GM19238 (cell line): ENCODE results near the gene FOXP1.

Experiments
- DNase-seq: peaks from one replicate; pipeline ENCODE4 v3.0.0; 2011; ENCODE audit warnings: low spot score; ENCODE audit not compliant: insufficient read length

Gene FOXP1

DNA sequence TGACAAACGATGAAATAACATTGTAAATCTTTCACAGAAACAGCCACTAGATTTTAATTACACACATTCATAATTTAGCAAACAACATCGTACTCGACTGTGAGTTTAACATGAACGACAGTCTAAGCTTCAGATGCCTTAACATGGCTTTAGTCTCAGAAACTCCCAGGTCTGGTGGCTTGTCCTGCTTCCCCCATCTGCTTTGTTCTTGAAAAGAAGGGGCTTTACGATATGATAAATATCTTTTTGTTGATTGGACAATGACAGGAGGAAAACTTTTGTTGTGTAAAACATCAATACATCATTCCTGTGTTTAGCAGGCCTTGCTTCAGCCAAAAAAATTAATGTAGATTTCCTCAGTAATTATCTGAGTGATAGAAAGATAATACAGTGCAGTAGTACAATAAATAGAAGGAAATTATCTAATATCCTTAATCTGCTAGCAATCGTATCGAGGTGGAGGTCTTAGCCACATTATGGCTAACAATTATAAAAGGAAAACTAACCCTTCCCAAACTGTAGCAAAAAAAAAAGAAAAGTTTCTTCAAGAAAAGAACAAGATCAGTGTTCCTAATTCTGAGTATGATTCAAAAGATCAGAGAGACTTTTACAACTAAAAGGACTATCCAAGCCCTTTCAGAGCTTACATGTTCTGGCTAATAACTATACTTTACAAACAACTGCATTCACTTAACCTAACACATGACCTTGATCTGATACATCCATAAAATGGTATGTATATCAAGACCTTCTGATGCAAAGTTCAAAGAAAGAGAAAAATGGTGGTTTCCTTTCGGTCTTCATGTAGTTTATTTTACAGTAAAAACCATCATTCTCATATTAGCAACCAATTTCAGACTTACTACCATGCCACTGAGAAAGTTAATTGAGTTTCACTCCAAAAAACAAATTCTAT lies 535.7 kb downstream of the FOXP1 start:
- no peak for DNase-seq

DNA sequence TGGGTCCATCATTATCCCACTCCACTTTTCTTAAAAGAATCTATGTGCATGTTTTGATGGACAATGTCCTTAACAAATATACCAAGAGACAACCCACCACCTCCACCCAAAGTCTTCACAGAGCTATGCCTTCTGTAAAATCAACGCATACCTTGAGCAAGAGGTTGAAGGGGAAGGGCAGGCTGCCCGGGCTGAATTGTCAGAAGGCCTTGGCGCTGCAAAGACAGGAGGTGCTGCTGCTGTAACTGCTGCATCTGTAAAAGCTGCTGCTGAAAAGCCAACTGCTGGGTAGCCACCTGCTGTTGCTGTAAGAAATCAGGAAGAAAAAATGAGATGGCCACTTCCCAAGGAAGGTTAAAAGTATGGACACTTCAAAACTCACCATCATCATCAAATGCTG lies 536.7 kb downstream of the FOXP1 start:
- DNase-seq, result no peak

DNA sequence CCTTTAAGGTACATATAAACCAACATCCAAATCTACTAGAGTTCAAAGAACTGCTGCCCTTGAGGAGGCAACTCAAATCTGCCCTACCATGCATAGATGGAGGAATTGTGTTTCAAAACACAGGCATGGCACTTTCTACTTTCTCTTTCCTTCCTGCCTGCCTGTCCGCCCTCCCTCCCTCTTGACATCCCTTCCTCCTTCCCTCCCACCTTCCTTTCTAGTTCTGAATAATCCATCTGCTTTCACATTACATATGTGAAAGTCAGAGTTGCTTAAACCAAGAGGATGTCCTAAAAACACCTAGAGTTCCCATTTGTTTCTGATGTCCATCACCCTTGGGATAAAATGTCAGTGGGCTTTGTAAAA lies 537.6 kb downstream of the FOXP1 start:
- DNase-seq, result no peak

DNA sequence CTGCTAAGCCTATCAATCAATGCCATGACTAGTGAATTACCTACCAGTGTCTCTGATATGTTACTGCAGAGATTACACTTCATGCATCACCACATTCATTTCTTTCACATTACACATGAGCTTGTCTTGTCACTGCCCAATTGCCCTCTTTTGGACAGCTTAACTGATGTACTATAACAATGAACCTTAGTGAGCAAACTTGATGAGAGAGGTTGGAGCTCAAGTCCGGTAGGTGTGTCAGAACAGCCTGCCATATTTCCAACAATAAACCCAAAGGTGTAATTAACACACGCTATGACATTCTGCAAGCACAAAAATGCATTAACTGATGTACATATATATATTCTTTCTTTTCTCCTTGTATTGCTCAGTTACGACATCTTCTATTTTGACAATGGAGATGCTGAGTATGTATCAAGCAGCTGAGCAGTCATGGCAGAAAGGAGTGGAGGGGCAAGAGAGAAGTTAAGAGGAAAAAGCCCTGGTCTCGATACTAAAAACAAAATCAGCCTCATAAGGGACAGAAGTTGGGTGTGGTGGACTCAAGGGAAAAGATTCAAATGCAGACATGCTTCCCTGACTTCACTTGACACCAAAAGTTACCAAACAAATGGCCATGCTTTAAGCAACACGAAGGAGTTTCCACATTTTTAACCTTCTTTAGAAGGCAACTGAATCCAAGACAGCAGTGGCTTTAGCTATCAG lies 538.2 kb downstream of the FOXP1 start:
- no peak for DNase-seq

DNA sequence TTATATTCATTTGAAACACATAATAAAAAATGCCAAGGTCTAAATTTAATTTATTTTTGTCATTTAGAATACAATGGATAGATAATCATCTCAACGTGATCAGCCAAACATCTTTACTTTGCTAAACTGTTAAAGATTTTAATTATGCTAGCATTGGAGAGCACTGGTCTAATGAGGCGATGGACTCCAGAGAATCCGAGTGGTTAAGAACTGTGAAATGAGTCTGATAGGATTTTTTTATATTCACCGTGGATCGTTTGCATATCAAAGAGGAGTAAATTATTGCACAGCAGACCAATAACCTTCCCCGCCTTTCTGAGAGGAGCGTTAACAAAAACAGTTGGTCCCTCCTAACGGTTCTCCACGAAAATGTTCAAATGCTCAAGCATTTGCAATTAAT lies 540.8 kb downstream of the FOXP1 start:
- DNase-seq, result no peak

DNA sequence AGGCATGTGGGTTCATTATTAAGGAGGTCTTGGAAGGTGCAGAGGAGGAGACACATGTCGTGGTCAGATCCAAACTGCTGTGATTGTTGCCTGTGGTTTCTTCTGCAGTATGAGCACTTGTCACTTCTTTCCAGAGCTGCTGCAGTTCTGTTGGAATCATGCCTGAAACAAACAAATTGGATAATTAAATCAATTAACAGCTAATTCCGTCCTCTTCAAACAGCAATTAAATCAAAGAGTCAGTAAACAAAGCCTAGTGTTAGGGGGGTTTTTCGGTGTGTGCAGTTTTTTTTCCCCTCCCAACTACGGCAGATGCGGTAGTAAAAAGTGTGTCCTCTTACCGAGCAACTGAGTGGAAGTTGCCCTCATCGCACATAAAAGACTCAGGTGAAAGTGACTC lies 542.2 kb downstream of the FOXP1 start:
- DNase-seq, result no peak

DNA sequence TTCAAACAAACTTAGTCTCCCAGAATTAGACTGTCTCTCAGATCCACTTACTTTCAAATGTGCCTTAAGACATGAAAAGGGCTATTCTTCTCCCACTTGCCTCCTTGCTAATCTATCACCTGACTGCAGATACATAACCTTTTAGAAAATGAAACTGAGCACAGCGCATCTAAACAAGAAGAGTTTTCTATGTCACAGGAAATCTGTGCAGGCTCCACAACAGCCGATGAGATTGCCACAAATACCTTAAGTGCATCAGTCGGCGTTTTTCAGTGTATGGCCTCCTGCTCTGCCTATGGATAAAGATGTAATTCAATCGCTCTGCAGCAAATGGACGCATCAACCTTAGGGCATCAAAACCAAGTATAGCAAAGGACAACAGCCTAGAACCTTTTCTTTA lies 544.2 kb downstream of the FOXP1 start:
- no peak for DNase-seq

DNA sequence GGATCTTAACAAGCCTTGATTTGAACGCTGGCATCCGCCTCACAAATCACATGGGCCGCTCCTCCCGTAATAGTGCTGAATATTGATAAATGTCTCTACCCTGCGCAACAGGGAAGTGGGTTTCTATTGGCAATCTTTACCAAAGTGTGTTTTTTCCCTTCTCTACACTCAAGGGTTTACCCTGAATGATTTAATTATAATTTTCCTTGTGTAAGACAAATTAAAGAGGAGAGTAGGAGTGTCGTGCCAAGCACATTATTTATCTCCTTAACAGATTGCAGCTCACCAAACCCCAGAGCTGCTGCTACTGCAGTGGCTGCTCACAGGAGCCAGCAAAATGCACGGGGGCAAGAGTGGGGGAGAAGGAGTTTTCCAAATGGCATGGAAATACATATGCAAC lies 545.8 kb downstream of the FOXP1 start:
- DNase-seq, result no peak

DNA sequence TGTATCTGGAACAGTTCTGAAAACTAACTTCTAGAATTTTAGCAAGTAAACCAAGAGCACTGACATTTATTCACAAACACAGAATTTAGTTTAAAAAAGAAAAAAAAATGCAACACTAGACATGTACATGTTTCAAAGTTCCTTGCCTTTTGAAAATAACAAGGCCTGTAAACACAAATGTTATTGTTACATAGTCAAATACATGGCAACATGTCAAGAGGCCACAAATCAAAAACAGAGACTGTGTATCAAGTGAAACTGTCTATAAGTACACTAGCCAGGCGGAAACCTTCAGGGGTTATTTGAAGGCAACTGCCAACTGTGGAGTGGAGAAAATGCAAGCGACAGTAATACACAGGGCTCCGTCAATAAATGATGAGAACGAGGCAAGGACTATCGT lies 547.6 kb downstream of the FOXP1 start:
- DNase-seq, result no peak

DNA sequence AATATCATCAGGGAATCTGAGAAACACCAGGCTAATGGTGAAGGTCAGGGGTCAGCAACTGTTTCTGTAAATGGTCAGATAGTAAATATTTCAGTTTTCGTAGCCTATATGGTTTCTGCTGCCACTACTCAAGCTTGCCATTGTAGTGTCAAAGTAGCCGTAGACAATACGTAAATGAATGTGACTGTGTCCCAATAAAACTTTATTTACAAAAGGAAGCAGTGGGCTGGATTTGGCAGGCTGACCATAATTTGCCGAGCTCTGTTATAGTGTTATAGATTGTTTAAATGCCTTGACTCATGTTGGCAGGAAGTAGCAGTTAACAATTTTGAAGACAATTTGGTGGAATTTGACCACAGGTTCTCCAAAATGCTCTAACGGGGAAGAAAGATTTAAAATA lies 548.2 kb downstream of the FOXP1 start:
- no peak for DNase-seq

DNA sequence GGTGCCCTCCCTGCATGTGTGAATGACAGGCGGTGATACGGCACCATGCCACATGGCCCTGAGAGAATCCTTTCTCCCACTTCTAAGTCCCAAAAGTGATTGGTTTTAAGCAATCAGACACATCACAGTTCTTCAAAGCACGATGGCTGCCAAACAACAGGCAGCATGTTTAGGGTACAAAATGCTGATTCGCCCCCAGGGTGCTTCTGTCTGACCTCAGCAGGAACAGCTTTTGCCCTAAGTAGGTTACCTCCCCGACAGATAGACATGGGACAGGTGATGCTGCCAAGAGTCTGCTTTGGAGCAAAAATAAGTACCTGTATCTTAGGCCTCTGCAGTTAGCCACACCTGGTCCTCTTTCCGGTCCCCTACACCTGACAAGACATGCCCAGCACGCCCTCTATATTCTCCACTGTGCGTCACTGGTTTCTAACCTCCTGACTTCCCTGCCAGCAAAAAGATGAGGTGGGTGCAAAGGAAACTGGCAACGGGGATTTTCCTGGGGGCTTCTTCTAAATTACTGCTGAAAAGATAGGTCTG lies 549.8 kb downstream of the FOXP1 start:
- DNase-seq, result no peak

DNA sequence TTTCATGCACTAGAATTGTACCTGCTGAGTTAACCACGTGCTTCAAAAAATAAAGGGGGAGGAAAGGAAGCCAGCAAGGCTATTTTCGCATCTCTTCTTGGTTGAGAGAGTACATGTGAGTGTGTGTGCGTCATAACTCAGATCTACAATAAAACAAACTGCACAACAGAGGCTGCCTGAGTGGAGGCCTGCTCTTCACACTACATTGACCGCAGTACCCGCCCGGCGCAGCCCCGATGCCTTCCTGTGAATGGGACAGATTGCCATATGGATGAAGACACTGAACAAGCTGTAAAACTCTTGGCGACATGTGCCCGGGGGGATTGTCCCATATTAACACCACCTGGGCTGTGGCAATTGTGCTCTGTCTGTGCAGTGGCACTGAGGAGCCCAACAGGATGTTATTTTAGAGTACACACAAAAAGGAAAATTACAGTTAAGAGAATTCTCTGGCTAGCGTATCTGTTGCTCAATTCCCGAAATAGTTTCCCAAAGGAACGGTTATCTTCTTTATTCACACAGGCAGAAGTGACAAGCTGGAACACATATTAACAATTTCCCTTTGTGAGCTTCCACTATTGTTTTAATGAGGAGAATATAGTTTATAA lies 551.5 kb downstream of the FOXP1 start:
- no peak for DNase-seq

DNA sequence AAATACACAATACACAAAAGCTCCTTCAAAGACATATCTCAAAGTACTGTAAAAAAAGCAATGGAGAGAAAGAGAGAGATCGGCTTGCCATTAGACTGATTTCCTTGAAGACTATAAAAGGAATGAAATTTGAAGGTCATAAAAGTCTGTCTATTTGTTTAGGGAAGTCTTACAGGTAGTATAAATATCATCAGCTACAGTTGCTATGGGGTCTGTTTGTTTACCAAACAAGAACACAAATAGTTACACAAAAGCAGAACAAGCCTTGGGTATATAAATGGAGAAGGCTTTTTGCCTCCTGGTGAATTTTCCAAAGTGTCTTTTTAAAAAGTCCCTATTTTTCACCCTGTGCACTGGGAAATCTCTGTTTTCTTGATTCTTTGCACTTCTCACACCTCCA lies 552.3 kb downstream of the FOXP1 start:
- no peak for DNase-seq

DNA sequence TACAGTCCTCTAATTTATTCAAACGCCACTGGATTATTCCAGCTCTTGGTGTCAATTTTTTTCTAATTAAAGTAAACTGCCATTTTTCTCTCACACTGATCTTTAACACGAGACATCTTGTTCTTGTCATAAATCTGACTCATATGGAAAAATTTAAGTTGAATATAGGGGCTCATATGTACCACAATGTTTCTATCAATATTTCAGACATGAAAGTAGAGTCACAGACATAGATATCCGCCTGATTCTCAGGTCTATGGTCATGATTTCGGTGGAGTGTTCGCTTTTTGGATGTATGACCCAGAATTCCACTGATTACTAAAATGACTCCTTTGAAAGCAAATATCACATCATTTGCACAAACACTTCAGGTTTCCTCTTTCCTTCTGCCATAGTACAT lies 552.8 kb downstream of the FOXP1 start:
- no peak for DNase-seq

DNA sequence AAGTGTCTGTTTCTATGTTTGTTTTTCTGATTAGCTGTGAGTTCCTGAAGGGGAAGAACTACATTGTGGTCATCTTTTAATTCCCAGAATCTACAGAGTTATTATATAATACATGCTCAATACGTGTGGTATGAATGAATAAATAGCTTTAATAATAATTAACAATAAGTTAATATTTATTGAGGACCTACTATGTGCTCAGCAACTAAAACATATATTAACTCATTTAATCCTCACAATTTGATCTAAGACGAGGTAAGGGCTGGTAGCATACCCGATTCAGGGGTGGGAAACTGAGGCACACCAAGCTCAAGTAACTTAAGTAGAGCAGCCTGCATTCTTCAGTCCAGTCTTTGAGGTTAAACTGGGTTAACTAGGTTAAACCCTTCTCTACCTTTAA lies 553.8 kb downstream of the FOXP1 start:
- DNase-seq, result no peak

DNA sequence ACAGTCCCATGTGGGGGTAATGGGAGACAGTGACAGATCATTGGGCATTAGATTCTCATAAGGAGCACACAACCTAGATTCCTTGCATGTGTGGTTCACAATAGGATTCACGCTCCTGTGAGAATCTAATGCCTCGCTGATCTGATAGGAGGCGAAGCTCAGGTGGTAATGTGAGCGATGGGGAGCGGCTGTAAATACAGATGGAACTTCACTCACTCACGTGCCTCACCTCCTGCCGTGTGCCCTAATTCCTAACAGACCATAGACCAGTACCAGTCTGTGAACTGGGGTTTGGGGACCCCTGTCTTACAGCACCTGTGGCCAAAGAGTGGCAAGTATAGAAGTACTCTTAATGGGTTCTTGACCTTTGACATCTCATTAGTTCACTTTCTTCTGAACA lies 554.7 kb downstream of the FOXP1 start:
- DNase-seq, result no peak

DNA sequence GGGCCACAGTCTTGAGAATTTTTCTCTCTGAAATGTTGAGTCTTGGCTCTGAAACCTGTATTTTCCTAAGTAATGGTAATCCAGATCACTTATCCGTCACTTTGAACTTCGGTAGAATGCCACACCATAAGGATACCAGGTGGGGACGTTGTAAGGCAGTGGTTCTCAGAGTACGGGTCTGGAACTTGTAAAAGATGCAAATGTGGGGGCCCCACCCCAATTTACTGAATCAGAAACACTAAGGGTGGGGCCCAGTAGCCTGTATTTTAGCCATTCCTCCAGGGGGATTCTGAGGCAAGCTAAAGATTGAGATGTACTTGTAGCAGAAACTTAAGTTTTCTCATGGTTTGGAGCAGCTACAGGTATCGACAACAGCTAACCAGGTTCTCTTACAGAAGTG lies 555.3 kb downstream of the FOXP1 start:
- no peak for DNase-seq

DNA sequence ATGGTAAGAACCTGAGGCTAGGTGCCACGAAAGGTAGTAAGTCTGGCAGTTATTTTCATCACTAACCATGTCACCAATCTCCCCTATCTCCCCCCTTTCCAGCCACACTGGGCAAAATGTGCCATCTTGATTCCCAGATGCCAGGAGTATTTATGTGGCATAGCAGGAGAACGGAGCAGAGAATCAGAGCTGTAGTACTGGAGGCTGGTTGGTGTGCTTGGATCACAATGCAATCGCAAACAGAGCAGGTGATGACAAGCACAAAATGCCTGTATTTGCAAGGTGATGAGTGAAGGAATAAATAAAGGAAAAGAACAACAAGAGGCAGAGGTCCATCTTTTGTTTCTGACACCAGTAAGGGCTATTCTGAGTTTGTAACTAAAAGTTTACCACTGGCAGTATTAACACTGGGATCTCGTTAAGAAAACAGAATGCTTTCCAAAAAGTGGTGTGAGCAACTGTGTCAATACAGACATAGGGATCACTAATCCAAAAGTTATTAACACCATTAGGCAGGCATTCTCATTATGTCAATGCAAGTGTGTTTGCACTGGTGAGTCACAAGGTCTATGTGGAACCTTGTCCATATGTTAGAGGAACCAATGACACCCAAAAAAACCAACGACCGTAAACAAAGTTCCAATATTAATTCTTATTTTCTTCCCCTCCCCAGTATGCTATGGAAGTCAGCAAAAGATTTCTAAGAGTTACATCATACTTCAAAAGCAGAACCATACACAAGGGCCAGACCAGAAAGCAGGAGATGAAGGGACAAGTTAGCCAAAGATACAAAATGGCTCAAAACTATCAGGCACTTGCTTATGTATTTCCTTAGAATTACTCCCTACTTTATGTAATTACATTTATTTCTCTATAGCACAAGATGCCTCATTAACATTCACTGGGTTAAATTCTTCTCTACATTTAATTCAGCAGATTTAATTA lies 556.6 kb downstream of the FOXP1 start:
- DNase-seq, result no peak

DNA sequence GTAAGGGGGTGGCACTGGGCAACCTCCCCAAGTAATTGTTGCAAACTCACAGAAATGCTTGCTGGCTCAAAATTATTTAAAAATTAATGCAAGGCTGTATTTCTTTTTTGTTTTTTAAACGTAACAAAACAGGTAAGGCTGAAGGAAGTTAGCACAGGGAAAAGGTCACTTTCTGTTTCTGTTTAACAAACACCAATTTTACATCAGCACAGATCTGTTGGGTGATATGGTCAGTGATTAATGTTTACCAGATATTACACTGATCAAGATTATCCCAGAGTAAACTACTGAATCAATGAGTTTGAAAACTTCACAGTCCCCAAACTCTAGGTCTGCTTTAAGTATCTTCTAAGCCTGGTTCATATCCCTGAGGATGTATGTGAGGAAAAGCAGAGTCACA lies 558.0 kb downstream of the FOXP1 start:
- no peak for DNase-seq

DNA sequence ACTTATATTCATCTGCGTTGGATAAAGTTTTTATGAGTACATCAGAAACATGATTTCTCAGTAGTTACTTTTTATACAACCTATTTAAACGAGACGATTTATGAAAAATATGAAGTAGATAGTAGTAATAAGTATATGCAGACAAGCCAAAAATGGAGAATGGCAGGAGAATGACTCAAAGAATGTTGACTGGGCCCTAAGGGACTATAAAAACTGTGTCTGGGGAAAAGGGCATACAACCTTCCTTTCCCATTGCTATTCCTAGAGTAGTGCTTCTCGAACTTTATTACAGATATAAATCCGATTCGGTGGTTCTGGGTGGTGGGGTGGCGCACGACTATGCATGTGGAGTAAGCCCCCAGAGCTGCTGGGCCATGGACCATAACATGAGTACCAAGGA lies 558.5 kb downstream of the FOXP1 start:
- no peak for DNase-seq
